HepG2 (cell line): ENCODE results near the gene AHNAK. TPM values are rescaled to one million over a fixed set of nuclear protein-coding genes. Genes with fewer than 3 reads are reported as not detected.

Source experiments
- ATAC-seq: fragments of 200-7000 bp; cut with Tn5 transposase; 3 replicates; pipeline ENCODE4 v1.9.1; 2020; ENCODE audit warnings: mild to moderate bottlenecking, moderate library complexity
- BruUV-seq: library from RNA; stranded (reverse); fragments of 400-500 nt; replicated peaks from 2 replicates; lab custom pipeline; 2021; lab: Mats Ljungman, UMichigan
- CTCF ChIA-PET: fragments of 300-600 bp; formaldehyde crosslinking; extraction: SDS; loops from one replicate; lab custom pipeline; 2021; ENCODE audit warnings: low total read pairs, inconsistent platforms, low intra/inter-chr PET ratio; lab: Yijun Ruan, JAX
- POLR2A ChIA-PET: fragments of 350-600 bp; sonication (Branson Sonifier 250); formaldehyde crosslinking; loops from one replicate; lab custom pipeline; 2020; ENCODE audit warnings: antibody characterized with exemption, inconsistent platforms; lab: Yijun Ruan, JAX
- DNase-seq: peaks from one replicate; pipeline ENCODE4 v3.0.0-alpha.2; 2015; ENCODE audit warnings: low spot score
- FAIRE-seq: peaks from 3 replicates; lab custom pipeline; 2011; peaks lifted over from hg19 to GRCh38; lab: Jason Lieb, UNC
- H2AFZ ChIP-seq: one replicate; pipeline ENCODE4 v1.6.1; 2011; ENCODE audit warnings: low read length, inconsistent platforms
- H3K27ac ChIP-seq: fragments of 300-600 bp; 3 replicates; pipeline ENCODE4 v1.8.0; 2011; ENCODE audit warnings: mixed run types, mild to moderate bottlenecking, mixed read lengths, low read length, inconsistent platforms; ENCODE audit not compliant: insufficient read depth; ENCODE audit errors: extremely low read length
- H3K27me3 ChIP-seq, 2 experiments: fragments of 200-600 bp in 1 of 2; 2 replicates in 1 of 2; 3 replicates in 1 of 2; pipeline versions ENCODE4 v1.6.0 to v1.8.0; 2011; ENCODE audit warnings: low read length in 2 of 2, mild to moderate bottlenecking in 2 of 2, moderate library complexity in 2 of 2, inconsistent platforms in 1 of 2; ENCODE audit not compliant: insufficient read depth in 2 of 2, control insufficient read depth in 1 of 2
- H3K36me3 ChIP-seq, 2 experiments: fragments of 200-600 bp in 1 of 2; replicated peaks in 1 of 2; 2 replicates in 1 of 2; 3 replicates in 1 of 2; pipeline versions ENCODE4 v1.5.1 to v1.8.0; 2011; ENCODE audit warnings: low read length in 2 of 2, inconsistent platforms in 1 of 2; ENCODE audit not compliant: insufficient read depth in 2 of 2, control insufficient read depth in 1 of 2
- H3K4me1 ChIP-seq: 2 replicates; pipeline ENCODE4 v1.5.1; 2012; ENCODE audit warnings: low read length, inconsistent platforms; ENCODE audit not compliant: insufficient read depth
- H3K4me2 ChIP-seq: 2 replicates; pipeline ENCODE4 v1.6.0; 2011; ENCODE audit warnings: low read depth, low read length, inconsistent platforms
- H3K4me3 ChIP-seq, 3 experiments: fragments of 200-600 bp in 1 of 3; sonication (generic), shearing (Covaris generic) in 1 of 3; replicated peaks in 1 of 3; 2 replicates each; pipeline ENCODE4 v1.5.1; 2011 to 2016; ENCODE audit warnings: low read length in 3 of 3, inconsistent platforms in 2 of 3, low read depth in 2 of 3, mild to moderate bottlenecking in 2 of 3, control low read depth in 1 of 3, mixed read lengths in 1 of 3; ENCODE audit not compliant: insufficient read depth in 1 of 3
- H3K79me2 ChIP-seq: one replicate; pipeline ENCODE4 v1.6.1; 2011; ENCODE audit warnings: low read length, inconsistent platforms; ENCODE audit not compliant: insufficient read depth
- H3K9ac ChIP-seq: 2 replicates; pipeline ENCODE4 v1.6.0; 2011; ENCODE audit warnings: mild to moderate bottlenecking, low read depth, low read length, inconsistent platforms; ENCODE audit not compliant: insufficient read depth
- H3K9me3 ChIP-seq: 2 replicates; pipeline ENCODE4 v1.5.1; 2012; ENCODE audit warnings: mild to moderate bottlenecking, low read length
- H4K20me1 ChIP-seq: 2 replicates; pipeline ENCODE4 v1.6.0; 2011; ENCODE audit warnings: inconsistent platforms, mild to moderate bottlenecking, low read length, moderate library complexity; ENCODE audit not compliant: insufficient read depth
- AGO2 ChIP-seq: fragments of 200-400 bp; formaldehyde crosslinking; optimal IDR thresholded peaks from 2 replicates; pipeline ENCODE3; 2017; ENCODE audit warnings: mild to moderate bottlenecking, low read depth, low read length, moderate library complexity
- CC2D1A ChIP-seq: sonication (generic); formaldehyde crosslinking; IDR thresholded peaks from 2 replicates; pipeline ENCODE4 v1.8.1; 2023; ENCODE audit warnings: mild to moderate bottlenecking, missing genetic modification reagents
- DPF2 ChIP-seq: sonication (generic); formaldehyde crosslinking; IDR thresholded peaks from 2 replicates; pipeline ENCODE4 v1.4.0; 2020; ENCODE audit warnings: mild to moderate bottlenecking, low read depth, missing genetic modification reagents, borderline replicate concordance
- FOSL2 ChIP-seq: sonication (generic); formaldehyde crosslinking; IDR thresholded peaks from 2 replicates; pipeline ENCODE4 v1.4.0; 2020; ENCODE audit warnings: missing genetic modification reagents
- RARG ChIP-seq: sonication (generic); formaldehyde crosslinking; IDR thresholded peaks from 2 replicates; pipeline ENCODE4 v1.4.0; 2020; ENCODE audit warnings: low read depth, mild to moderate bottlenecking, missing genetic modification reagents
- ZFP1 ChIP-seq: IDR thresholded peaks from 2 replicates; pipeline ENCODE4 v1.6.1; 2016
- WGBS: methylation state at CpG from one replicate; pipeline ENCODE4 v1.1.6; 2017; ENCODE audit warnings: low lambda C conversion rate; 5-methylcytosine and 5-hydroxymethylcytosine counted together
- in situ Hi-C: cut with HindIII; loops from 2 replicates; pipeline ENCODE4 v1.10.0; 2017; ENCODE audit warnings: low pct_unique_long_range_greater_than_20kb; ENCODE audit not compliant: extremely low pct_ligation_motif_present
- intact Hi-C: fragments of 100-400 bp; cut with micrococcal nuclease; formaldehyde crosslinking; loops from one replicate; pipeline ENCODE4 v1.10.0; 2022; ENCODE audit not compliant: unreplicated experiment
- polyA plus RNA-seq, 8 experiments: library from polyadenylated mRNA; depleted of rRNA in 3 of 8; stranded (reverse) in 7 of 8; unstranded in 1 of 8; fragments of >200 nt; fragmentation: Illumina TruSeq in 4 of 8; extraction: Trizol in 4 of 8; gene quantifications; 2 replicates each; pipeline versions ENCODE4 v1.2.1 to v1.2.3, GENCODE V29; 2011 to 2016; ENCODE audit warnings: low read depth in 4 of 8, missing spikeins in 1 of 8, mixed read lengths in 1 of 8; ENCODE audit not compliant: insufficient read depth in 1 of 8
- total RNA-seq, 5 experiments: library from RNA; depleted of rRNA; stranded (reverse); fragments of >200 nt; fragmentation: Illumina TruSeq; extraction: Trizol; gene quantifications; 2 replicates each; pipeline ENCODE4 v1.2.3, GENCODE V29; 2016; ENCODE audit warnings: low read depth in 1 of 5
- TF ChIP-seq, protein P1 (sequence below): sonication (generic); formaldehyde crosslinking; IDR thresholded peaks from 2 replicates; pipeline ENCODE4 v1.5.0; 2020; ENCODE audit warnings: missing genetic modification reagents, mild to moderate bottlenecking, borderline replicate concordance
- TF ChIP-seq, protein P2 (sequence below): sonication (generic); formaldehyde crosslinking; IDR thresholded peaks from 2 replicates; pipeline ENCODE4 v1.5.0; 2020; ENCODE audit warnings: mild to moderate bottlenecking, missing genetic modification reagents
- TF ChIP-seq, protein P3 (sequence below): sonication (generic); formaldehyde crosslinking; IDR thresholded peaks from 2 replicates; pipeline ENCODE4 v1.5.1; 2020; ENCODE audit warnings: mild to moderate bottlenecking, missing genetic modification reagents, moderate library complexity

The AHNAK gene
- total and polyA plus RNA-seq, 2 of the 13 experiments (the other 11 are each of a cell fraction or from before 2014, with no cell fraction given) = 23.4 to 25.0 TPM

DNA sequence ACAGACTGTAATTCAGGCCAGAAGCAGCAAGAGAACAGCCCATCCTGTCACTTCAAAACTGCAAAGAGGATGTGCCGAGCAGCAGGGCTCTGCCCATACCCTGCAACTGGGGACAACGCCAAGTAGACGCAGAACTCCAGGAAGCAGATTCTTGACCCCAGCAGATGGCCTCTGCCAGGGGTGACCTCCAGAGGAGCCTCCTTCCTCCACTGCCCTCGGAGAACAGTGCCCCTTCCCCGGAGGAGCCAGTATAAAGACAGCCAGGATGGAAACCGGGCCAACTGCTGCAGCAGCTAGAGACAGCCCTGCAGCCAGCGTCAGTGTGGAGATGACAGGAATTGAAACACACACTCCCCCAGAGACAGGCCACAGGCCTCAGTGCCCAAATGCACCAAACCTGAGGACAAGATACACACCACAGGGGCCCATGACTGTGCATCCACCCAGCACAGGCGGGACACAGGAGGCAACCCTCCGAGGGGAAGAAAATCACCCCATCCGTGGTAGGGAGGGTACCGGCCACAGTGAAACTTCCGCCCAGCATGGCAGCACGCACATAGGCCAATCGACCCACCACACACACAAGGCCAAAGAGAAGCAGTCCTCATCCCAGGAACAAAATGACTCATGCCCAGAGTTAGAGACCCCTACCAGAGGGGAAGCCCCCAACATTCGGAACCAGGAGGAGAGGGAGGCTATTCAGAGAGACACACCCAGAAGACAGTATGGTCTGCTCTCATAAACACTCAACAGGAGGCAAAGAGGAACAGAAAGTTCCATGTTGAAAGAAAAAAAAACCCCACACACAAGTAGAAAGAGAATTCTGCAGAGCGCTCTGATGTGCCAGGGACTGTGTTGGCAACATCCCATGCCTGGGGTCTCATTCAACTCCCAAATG, 5.6 kb downstream of the AHNAK start (continued):
- TF ChIP-seq, protein P1, sequence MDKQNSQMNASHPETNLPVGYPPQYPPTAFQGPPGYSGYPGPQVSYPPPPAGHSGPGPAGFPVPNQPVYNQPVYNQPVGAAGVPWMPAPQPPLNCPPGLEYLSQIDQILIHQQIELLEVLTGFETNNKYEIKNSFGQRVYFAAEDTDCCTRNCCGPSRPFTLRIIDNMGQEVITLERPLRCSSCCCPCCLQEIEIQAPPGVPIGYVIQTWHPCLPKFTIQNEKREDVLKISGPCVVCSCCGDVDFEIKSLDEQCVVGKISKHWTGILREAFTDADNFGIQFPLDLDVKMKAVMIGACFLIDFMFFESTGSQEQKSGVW (CRISPR knock-in tag) = no peak
- no peak for TF ChIP-seq RARG (CRISPR knock-in tag)
- TF ChIP-seq ZFP1 (CRISPR knock-in tag) = no peak
- TF ChIP-seq CC2D1A (CRISPR knock-in tag) = no peak
- no peak for TF ChIP-seq DPF2 (CRISPR knock-in tag)
- TF ChIP-seq, all 625 proteins: peak for 0

DNA sequence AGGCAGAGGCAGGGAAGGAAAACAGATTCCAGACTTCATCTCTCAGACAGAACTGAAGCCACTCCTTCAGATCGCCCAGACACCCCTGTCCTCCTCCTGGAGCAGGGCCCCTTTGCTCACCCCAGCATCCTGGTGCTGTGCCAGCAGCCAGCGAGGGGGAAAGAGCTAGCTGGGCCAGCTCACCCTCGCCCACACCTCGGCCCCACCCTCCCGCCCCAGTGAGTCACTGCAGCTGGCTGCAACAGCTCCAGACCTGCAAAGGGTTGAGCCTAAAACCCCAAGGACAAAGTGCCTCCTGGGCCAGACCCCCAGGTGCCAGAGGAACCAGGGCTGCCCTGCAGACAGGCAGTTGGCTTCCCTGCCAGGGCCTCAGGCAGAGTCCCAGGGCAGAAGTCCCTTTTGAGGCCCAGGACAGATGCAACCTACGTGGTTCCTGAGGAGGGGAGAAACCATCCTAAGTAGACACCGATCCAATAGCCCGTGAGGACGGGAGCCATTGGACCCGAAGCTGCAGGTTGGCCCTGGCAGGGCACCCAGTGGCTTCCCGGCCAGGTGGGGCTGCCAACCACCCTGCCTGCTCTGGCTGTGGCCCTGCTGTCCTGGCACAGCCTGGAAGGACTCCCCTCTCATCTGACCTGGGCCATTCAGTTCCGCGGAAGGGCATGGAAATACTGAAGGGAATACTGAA, 7.2 kb downstream of the AHNAK start:
- Histone ChIP-seq H3K36me3 (peaks cover 19 to 24% of the 10 kb centered on the region in 2 experiments), H3K9me3 (no peaks in the 10 kb centered on the region), H3K4me1 (peaks cover 64% of the 10 kb centered on the region), H4K20me1 (peaks cover 82% of the 10 kb centered on the region), H3K4me3 (no peak overlapping the region), H3K79me2 (peaks cover 73% of the 10 kb centered on the region), H3K4me2 (no peak overlapping the region), H3K27me3 (no peaks in the 10 kb centered on the region), H3K27ac (no peak overlapping the region), H3K9ac (no peak overlapping the region), H2AFZ (no peak overlapping the region)
- FAIRE-seq (no peak), ATAC-seq (no peak), DNase-seq (no peak)
- intact Hi-C loops = no loop called here
- in situ Hi-C loops = no loop called here
- POLR2A ChIA-PET = interaction anchor here (1.0 to 1.4 kb wide), 2 partner anchors 35 to 115 kb away, joined by 4 to 5 read pairs; partner anchors contain the start of gene EEF1G
- TF ChIP-seq FOSL2 (CRISPR knock-in tag) (peak; percentile 37), AGO2 (peak; percentile 16)
- TF ChIP-seq, protein P2, sequence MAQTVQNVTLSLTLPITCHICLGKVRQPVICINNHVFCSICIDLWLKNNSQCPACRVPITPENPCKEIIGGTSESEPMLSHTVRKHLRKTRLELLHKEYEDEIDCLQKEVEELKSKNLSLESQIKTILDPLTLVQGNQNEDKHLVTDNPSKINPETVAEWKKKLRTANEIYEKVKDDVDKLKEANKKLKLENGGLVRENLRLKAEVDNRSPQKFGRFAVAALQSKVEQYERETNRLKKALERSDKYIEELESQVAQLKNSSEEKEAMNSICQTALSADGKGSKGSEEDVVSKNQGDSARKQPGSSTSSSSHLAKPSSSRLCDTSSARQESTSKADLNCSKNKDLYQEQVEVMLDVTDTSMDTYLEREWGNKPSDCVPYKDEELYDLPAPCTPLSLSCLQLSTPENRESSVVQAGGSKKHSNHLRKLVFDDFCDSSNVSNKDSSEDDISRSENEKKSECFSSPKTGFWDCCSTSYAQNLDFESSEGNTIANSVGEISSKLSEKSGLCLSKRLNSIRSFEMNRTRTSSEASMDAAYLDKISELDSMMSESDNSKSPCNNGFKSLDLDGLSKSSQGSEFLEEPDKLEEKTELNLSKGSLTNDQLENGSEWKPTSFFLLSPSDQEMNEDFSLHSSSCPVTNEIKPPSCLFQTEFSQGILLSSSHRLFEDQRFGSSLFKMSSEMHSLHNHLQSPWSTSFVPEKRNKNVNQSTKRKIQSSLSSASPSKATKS (CRISPR knock-in tag) = no peak
- TF ChIP-seq, protein P3, sequence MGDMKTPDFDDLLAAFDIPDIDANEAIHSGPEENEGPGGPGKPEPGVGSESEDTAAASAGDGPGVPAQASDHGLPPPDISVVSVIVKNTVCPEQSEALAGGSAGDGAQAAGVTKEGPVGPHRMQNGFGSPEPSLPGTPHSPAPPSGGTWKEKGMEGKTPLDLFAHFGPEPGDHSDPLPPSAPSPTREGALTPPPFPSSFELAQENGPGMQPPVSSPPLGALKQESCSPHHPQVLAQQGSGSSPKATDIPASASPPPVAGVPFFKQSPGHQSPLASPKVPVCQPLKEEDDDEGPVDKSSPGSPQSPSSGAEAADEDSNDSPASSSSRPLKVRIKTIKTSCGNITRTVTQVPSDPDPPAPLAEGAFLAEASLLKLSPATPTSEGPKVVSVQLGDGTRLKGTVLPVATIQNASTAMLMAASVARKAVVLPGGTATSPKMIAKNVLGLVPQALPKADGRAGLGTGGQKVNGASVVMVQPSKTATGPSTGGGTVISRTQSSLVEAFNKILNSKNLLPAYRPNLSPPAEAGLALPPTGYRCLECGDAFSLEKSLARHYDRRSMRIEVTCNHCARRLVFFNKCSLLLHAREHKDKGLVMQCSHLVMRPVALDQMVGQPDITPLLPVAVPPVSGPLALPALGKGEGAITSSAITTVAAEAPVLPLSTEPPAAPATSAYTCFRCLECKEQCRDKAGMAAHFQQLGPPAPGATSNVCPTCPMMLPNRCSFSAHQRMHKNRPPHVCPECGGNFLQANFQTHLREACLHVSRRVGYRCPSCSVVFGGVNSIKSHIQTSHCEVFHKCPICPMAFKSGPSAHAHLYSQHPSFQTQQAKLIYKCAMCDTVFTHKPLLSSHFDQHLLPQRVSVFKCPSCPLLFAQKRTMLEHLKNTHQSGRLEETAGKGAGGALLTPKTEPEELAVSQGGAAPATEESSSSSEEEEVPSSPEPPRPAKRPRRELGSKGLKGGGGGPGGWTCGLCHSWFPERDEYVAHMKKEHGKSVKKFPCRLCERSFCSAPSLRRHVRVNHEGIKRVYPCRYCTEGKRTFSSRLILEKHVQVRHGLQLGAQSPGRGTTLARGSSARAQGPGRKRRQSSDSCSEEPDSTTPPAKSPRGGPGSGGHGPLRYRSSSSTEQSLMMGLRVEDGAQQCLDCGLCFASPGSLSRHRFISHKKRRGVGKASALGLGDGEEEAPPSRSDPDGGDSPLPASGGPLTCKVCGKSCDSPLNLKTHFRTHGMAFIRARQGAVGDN = peak; percentile 24; the same call in 1 of the 2 replicates
- no TSS peak for BruUV-seq
- 100% methylated on average over 2 of the region's 13 CpGs for WGBS
- CTCF ChIA-PET = no interaction called here
